AG09309 (cell line): ENCODE measurements around the gene CCDC92B.

ENCODE experiments used
- DNase-seq: peaks from one replicate; pipeline ENCODE4 v3.0.0-alpha.2; 2010; ENCODE audit warnings: low read depth
- H3K4me3 ChIP-seq: 2 replicates; pipeline ENCODE4 v1.5.1; 2011; ENCODE audit warnings: mild to moderate bottlenecking, low read depth, low read length, moderate library complexity; ENCODE audit not compliant: control insufficient read depth
- TF ChIP-seq, protein P1 (sequence below): IDR thresholded peaks from 2 replicates; pipeline ENCODE4 v1.5.1; 2011; ENCODE audit warnings: mild to moderate bottlenecking, low read depth, low read length, inconsistent platforms; ENCODE audit not compliant: insufficient read depth, control insufficient read depth; ENCODE audit errors: missing control alignments

The CCDC92B gene

DNA sequence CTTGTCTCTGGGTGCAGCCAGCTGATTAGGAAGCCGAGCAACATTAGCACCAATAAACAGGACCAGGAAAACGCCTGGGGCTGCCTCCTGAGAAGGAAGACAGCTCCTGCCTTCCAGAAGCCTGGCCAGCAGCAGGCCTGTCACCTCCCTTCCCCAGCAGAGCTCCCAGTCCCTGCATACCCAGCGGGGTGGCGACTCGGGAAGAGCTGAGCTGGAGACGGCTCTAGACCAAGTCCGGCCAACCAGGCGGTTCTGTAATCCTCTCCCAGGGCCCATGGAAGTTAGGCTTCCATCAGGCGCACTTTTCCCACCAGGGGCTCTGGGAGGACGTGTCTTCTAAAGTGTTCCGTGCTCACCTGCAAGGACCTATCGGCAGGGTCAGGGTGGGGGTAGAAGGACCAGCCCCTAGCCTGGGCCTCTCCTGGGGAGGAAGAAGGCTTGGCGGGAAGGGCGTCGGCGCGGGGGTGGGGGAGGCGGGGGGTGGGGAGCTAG lies 25.9 kb downstream of the CCDC92B start:
- TF ChIP-seq, protein P1, sequence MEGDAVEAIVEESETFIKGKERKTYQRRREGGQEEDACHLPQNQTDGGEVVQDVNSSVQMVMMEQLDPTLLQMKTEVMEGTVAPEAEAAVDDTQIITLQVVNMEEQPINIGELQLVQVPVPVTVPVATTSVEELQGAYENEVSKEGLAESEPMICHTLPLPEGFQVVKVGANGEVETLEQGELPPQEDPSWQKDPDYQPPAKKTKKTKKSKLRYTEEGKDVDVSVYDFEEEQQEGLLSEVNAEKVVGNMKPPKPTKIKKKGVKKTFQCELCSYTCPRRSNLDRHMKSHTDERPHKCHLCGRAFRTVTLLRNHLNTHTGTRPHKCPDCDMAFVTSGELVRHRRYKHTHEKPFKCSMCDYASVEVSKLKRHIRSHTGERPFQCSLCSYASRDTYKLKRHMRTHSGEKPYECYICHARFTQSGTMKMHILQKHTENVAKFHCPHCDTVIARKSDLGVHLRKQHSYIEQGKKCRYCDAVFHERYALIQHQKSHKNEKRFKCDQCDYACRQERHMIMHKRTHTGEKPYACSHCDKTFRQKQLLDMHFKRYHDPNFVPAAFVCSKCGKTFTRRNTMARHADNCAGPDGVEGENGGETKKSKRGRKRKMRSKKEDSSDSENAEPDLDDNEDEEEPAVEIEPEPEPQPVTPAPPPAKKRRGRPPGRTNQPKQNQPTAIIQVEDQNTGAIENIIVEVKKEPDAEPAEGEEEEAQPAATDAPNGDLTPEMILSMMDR = no peak
- no peak overlapping the region for H3K4me3 ChIP-seq
- DNase-seq = no peak

DNA sequence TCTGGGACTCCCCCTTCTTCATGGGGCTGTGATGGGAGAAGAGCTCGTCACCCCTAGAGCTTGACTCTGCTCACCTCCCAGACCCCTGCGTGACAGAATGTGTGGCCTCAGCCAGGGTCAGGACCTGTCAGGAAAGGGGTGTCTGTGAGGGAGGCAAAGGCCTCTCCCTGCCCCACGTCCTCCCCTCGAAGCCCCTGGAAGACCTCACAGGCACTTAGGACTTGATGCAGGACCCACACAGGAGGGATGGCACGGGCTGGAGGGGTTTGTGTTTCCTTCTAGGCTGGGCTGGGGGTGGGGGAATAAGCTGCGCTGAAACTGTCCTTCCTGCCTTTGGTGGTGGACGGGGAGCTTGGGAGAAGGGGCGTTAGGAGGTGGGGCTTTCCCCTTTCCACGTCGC lies 26.8 kb downstream of the CCDC92B start:
- TF ChIP-seq, protein P1 = no peak
- DNase-seq = no peak
- no peak overlapping the region for H3K4me3 ChIP-seq

- TF ChIP-seq, protein P1 = no peak
- no peak overlapping the region for H3K4me3 ChIP-seq
- DNase-seq = no peak
Measured at GRCh38 chr17:2721603-2722002, 27.8 kb downstream of the CCDC92B start.

DNA sequence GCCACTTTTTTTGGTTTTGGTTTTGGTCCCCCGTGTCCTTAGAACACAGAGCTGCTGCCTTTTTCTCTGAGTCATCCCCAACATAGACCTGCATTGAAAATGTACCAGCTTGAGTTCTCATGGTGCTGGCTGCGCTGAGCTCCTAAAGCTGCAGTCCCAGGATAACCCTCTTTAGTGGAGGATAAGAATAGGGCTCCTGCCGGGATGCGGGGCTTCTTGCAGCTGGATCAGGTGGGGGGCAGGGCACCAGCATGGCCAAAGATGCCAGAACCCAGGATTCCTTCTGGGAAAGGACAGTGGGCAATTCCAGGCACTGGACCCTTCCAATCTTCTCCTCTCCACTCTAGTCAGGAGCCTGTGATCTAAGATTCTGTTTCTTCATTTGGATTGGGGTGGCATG lies 29.6 kb downstream of the CCDC92B start:
- H3K4me3 ChIP-seq = no peak overlapping the region
- TF ChIP-seq, protein P1 = no peak
- DNase-seq = no peak

DNA sequence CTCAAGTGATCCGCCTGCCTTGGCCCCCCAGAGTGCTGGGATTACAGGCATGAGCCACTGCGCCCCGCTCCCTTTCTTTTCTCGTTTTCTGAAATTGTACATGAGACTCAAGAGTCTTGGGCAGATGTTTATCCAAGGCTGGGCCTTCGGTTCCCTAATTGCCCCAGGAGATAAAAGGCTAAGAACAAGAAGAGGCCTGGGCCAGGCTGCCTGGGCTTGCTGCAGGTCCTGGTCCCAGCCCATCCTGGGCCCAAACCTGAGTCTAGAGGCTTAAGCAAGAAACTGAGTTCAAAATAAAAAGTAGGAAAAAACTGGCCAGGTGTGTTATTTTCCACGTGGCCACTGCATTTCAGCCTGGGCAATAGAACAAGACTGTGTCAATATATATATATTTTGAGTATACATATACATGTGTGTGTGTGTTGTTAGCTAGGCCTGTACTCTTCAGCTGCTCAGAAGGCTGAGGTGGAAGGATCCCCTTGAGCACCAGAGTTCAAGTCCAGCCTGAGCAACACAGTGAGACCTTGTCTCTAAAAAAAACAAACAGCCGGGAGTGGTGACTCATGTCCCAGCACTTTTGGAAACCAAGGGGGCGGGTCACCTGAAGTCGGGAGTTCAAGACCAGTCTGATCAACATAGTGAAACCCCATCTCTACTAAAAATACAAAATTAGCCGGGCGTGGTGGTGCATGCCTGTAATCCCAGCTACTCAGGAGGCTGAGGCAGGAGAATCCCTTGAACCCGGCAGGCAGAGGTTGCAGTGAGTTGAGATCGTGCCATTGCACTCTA lies 31.1 kb downstream of the CCDC92B start:
- no peak for DNase-seq
- TF ChIP-seq, protein P1 = no peak

DNA sequence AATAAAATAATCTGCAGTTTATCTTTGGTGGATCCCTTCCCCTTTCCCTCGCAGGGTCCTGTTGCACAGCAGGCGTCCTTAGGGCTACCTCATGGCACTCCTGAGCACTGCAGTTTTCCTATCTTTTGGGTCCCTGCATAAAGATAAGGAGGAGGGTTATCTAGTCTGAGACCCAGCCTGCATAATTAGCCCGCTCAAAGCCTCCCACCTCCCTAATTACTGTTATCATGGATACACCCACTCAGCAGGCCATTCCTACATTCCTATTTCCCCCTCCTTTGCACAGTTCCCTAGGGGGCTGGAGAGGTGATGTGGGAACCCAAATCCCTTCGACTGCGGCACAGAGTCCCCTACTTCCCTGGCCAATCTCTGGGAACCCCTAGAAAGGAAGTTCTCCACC lies 32.8 kb downstream of the CCDC92B start:
- no peak overlapping the region for H3K4me3 ChIP-seq
- TF ChIP-seq, protein P1 = no peak
- DNase-seq = no peak

More for the DNA sequence above, 31.1 kb downstream of the CCDC92B start:
- no peak overlapping the region for H3K4me3 ChIP-seq

- DNase-seq = no peak
- TF ChIP-seq, protein P1 = no peak
- no peak overlapping the region for H3K4me3 ChIP-seq
Measured at GRCh38 chr17:2713881-2714280, 35.6 kb downstream of the CCDC92B start.
